Testis (tissue), 2 donors: Measurements from ENCODE around the gene ANAPC16.

Experiments
- POLR2A ChIP-seq: fragments of 450-650 bp; IDR thresholded peaks from one replicate; pipeline ENCODE4 v1.6.1; 2017; ENCODE audit warnings: antibody characterized with exemption, mild to moderate bottlenecking, moderate library complexity
- TF ChIP-seq, protein P1 (sequence below), 3 experiments: fragments of 450-650 bp in 2 of 3; fragments of 200-600 bp in 1 of 3; sonication (generic) in 1 of 3; IDR thresholded peaks; one replicate each; pipeline ENCODE4 v1.5.1; 2016 to 2019; ENCODE audit warnings: antibody characterized with exemption in 3 of 3, mild to moderate bottlenecking in 2 of 3, moderate library complexity in 1 of 3

DNA sequence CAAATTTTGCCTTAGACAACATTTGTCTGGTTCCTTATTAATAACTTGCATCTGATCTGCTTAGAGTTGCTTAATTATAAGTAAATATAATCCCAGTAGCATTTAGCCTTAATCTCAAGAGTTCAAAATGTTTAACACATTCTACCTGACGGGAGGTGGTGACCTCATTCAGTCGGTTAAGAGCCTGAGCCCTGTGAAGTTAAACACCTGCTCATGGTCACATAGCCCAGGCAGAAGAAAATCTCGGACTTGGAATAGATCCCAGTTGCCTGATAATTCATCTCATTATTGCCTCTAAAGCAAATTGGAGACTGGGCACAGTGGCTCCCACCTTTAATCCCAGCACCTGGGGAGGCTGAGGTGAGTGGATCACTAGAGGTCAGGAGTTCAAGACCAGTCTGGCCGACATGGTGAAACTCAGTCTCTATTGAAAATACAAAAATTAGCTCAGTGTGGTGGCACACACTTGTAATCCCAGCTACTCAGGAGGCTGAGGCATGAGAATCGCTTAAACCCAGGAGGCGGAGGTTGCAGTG, 18.8 kb downstream of the ANAPC16 start:
- TF ChIP-seq, protein P1, sequence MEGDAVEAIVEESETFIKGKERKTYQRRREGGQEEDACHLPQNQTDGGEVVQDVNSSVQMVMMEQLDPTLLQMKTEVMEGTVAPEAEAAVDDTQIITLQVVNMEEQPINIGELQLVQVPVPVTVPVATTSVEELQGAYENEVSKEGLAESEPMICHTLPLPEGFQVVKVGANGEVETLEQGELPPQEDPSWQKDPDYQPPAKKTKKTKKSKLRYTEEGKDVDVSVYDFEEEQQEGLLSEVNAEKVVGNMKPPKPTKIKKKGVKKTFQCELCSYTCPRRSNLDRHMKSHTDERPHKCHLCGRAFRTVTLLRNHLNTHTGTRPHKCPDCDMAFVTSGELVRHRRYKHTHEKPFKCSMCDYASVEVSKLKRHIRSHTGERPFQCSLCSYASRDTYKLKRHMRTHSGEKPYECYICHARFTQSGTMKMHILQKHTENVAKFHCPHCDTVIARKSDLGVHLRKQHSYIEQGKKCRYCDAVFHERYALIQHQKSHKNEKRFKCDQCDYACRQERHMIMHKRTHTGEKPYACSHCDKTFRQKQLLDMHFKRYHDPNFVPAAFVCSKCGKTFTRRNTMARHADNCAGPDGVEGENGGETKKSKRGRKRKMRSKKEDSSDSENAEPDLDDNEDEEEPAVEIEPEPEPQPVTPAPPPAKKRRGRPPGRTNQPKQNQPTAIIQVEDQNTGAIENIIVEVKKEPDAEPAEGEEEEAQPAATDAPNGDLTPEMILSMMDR (IDR thresholded peaks at IDR 0.05), result no peak
- TF ChIP-seq POLR2A, result no peak
